Spinal cord (tissue), 10 donors: Measurements from ENCODE around the gene NALF2. TPM values are rescaled to one million over a fixed set of nuclear protein-coding genes. Genes with fewer than 3 reads are reported as not detected.

Source experiments
- DNase-seq, 6 donors: peaks; one replicate each; pipeline versions ENCODE4 v3.0.0 to v3.0.0-alpha.2; 2013 to 2015; ENCODE audit warnings: low spot score in 6 of 6, low read depth in 4 of 6
- H3K27ac ChIP-seq: one replicate; pipeline ENCODE4 v1.5.1; 2013; ENCODE audit warnings: low read depth, low read length, control low read depth
- H3K27me3 ChIP-seq: one replicate; pipeline ENCODE4 v1.6.1; 2013; ENCODE audit warnings: low read length; ENCODE audit not compliant: control insufficient read depth, insufficient read depth
- H3K36me3 ChIP-seq: one replicate; pipeline ENCODE4 v1.6.1; 2013; ENCODE audit warnings: low read length; ENCODE audit not compliant: control insufficient read depth, insufficient read depth
- H3K4me1 ChIP-seq: one replicate; pipeline ENCODE4 v1.6.1; 2013; ENCODE audit warnings: low read length; ENCODE audit not compliant: control insufficient read depth, insufficient read depth
- H3K4me3 ChIP-seq: one replicate; pipeline ENCODE4 v1.5.1; 2013; ENCODE audit warnings: low read depth, low read length, control low read depth
- H3K9me3 ChIP-seq: one replicate; pipeline ENCODE4 v1.6.1; 2013; ENCODE audit warnings: low read length; ENCODE audit not compliant: control insufficient read depth, insufficient read depth
- WGBS: methylation state at CpG from one replicate; pipeline ENCODE4 v1.1.5; 2013; ENCODE audit warnings: missing lambda C conversion rate; ENCODE audit not compliant: insufficient coverage; 5-methylcytosine and 5-hydroxymethylcytosine counted together
- polyA plus RNA-seq, 2 donors: library from polyadenylated mRNA; unstranded; fragments of 120-200 nt; gene quantifications; one replicate each; pipeline ENCODE4 v1.2.1, GENCODE V29; 2013; ENCODE audit not compliant: insufficient read length in 2 of 2
- total RNA-seq, 2 donors: library from RNA; depleted of rRNA in 1 of 2; stranded (reverse); fragments of 120-200 nt in 1 of 2; fragments of >200 nt in 1 of 2; gene quantifications; one replicate each; pipeline versions ENCODE4 v1.2.3 to v1.2.4, GENCODE V29; 2013 to 2014
- donor health status: healthy.

The NALF2 gene
- total and polyA plus RNA-seq, 4 donors, result 1.4 to 9.5 (median 5.2) TPM

- H3K36me3 ChIP-seq, result no peaks in the 10 kb centered on the region
- WGBS, result 78% methylated on average over 8 of the region's 8 CpGs
Observed at GRCh38 chrX:69546417-69546816, 42.3 kb downstream of the NALF2 start.

GRCh38 chrX:69546978-69547377 is 42.9 kb downstream of the NALF2 start:
- Histone ChIP-seq H3K27me3 (no peaks in the 10 kb centered on the region), H3K9me3 (peaks cover 6% of the 10 kb centered on the region), H3K36me3 (no peaks in the 10 kb centered on the region), H3K4me1 (no peaks in the 10 kb centered on the region), H3K4me3 (no peak overlapping the region), H3K27ac (no peak overlapping the region)
- 84% methylated on average over 4 of the region's 5 CpGs for WGBS
- no peak for DNase-seq

More at GRCh38 chrX:69546417-69546816, 42.3 kb downstream of the NALF2 start:
- no peak overlapping the region for H3K4me3 ChIP-seq
- no peak for DNase-seq
- H3K27ac ChIP-seq, result no peak overlapping the region
- no peaks in the 10 kb centered on the region for H3K27me3 ChIP-seq
- peaks cover 6% of the 10 kb centered on the region for H3K9me3 ChIP-seq
- H3K4me1 ChIP-seq, result no peaks in the 10 kb centered on the region

DNA sequence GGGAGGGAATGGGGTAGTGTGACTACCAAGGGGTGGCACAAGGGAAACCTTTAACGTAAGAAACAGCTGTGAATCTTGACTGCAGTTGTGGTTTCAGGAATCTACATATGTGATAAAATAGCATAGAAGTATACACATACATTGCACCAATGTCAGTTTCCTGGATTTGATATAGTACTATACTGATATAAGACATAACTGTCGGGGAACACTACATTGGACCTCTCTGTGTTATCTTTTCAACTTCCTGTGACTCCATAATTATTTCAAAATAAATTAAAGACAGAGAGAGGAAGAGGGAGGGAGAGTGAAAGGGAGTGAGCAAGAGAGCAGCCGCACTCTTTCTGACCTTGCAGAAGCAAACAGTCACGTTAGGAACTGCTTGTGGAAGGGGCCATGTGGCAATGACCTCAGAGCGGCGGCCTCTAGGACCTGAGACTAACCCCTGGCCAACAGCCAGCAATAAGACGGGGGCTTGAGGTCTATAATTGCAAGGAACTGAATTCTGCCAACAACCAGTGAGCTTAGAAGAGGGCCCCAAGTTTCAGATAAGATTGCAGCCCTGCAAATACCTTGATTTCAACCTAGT is 47.4 kb downstream of the NALF2 start:
- no peak for DNase-seq
- H3K9me3 ChIP-seq, result peaks cover 6% of the 10 kb centered on the region
- H3K27ac ChIP-seq, result no peak overlapping the region
- no peak overlapping the region for H3K4me3 ChIP-seq
- H3K4me1 ChIP-seq, result peaks cover 4% of the 10 kb centered on the region
- H3K27me3 ChIP-seq, result no peaks in the 10 kb centered on the region
- WGBS, result 74% methylated on average over 4 of the region's 7 CpGs
- no peaks in the 10 kb centered on the region for H3K36me3 ChIP-seq

DNA sequence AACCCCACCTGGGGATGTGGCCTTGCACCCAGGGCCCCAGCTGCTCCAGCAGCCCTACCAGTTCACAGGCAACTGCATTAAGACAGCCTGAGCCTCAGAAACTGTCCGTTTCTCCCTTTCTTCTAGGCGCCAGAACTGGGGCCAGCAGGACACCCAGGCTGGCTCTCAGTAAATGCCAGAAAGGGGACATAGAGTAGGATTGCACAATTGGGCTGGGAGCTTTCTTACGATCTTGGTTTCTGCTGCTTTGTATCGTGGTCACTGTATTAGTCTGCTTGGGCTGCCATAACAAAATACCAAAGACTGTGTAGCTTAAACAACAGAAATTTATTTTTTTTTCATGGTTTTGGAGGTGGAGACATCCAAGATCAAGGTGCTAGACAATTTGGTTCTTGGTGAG is 48.4 kb downstream of the NALF2 start:
- no peaks in the 10 kb centered on the region for H3K36me3 ChIP-seq
- no peak for DNase-seq
- H3K4me1 ChIP-seq, result peaks cover 4% of the 10 kb centered on the region
- H3K27ac ChIP-seq, result no peak overlapping the region
- WGBS, result 100% methylated on average over 1 of the region's 4 CpGs
- peaks cover 2% of the 10 kb centered on the region for H3K9me3 ChIP-seq
- H3K27me3 ChIP-seq, result no peaks in the 10 kb centered on the region
- H3K4me3 ChIP-seq, result no peak overlapping the region

Other genes with a start within 250 kb of the NALF2 start
- 10 to 100 TPM in 1 of 2 donors, 1 to 10 TPM in 1; 6.5 to 15.2 TPM for gene EDA, start 111.8 kb downstream of the NALF2 start, total RNA-seq
- gene EDA, start 111.8 kb downstream of the NALF2 start, polyA plus RNA-seq, result 1 to 10 TPM; 3.5 to 7.2 TPM